H1 (cell line): ENCODE results near the gene SND1. TPM values are rescaled to one million over a fixed set of nuclear protein-coding genes. Genes with fewer than 3 reads are reported as not detected.

ENCODE experiments used
- CBX8 ChIP-seq: fragments of 300-800, 300-1000 bp; sonication (generic); IDR thresholded peaks from 2 replicates; pipeline ENCODE4 v1.7.1; 2016; ENCODE audit warnings: low read depth, low read length, borderline replicate concordance
- polyA plus RNA-seq, 7 experiments: library from polyadenylated mRNA; depleted of rRNA in 3 of 7; stranded (reverse) in 5 of 7; unstranded in 2 of 7; fragments of >200 nt in 5 of 7; fragments of 200-250 nt in 2 of 7; gene quantifications; 1 replicate in 5 of 7; 2 replicates in 1 of 7; 4 replicates in 1 of 7; pipeline versions ENCODE4 v1.2.1 to v1.2.3, GENCODE V29; 2011 to 2013; ENCODE audit warnings: missing spikeins in 2 of 7, mixed read lengths in 2 of 7
- total RNA-seq: library from RNA; stranded (reverse); fragmentation: NEBNext Ultra II Directional; extraction: Animal tissue kit (Norgen Biotek cat#: 25700); gene quantifications from 2 replicates; pipeline ENCODE4 v1.2.1, GENCODE V29; 2021

The SND1 gene
- total and polyA plus RNA-seq, 2 of the 8 experiments (the other 6 are each of a cell fraction or from before 2014, with no cell fraction given): 122 to 290 TPM

DNA sequence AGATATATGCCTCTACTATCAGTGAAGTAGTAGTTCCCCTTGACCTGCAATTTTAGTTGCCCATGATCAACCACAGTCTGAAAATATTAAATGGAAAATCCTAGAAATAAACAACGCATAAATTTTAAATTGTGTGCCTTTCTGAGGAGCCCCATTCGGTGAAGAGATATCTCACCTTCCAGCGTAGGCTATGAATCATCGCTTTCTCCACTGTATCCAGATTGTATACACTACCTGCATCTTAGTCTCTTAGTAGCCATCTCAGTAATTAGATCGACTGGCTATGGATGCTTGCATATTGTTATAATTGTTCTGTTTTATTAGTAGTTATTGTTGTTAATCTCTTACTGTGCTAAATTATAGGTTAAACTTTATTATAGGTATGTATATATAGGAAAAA lies 227.9 kb downstream of the SND1 start (continued):
- no peak for TF ChIP-seq CBX8
